ENCODE measurements around the gene KLHDC9.
"Not testable (repeated sequence)": the region's sequence is repeated elsewhere in the genome, so short reads cannot be mapped to it uniquely, and the experiment has no call there.

KLHDC9 gene

GRCh38 chr1:161099090-161099802 is 1.1 kb downstream of the KLHDC9 start:
- no peak for DNase-seq

GRCh38 chr1:161100556-161100955 is 2.4 kb downstream of the KLHDC9 start:
- DNase-seq, result no peak

- no peak for DNase-seq
These were observed 8.3 kb downstream of the KLHDC9 start for GRCh38 chr1:161106431-161106830.

- DNase-seq, result no peak
These were observed 13.0 kb downstream of the KLHDC9 start for GRCh38 chr1:161111117-161111516.

GRCh38 chr1:161111527-161111926 is 13.4 kb downstream of the KLHDC9 start:
- DNase-seq, result no peak

GRCh38 chr1:161113915-161114314 is 15.8 kb downstream of the KLHDC9 start:
- DNase-seq, result no peak

- DNase-seq, result no peak
These were observed 16.4 kb downstream of the KLHDC9 start for GRCh38 chr1:161114556-161114955.

GRCh38 chr1:161115132-161115711 is 17.1 kb downstream of the KLHDC9 start:
- DNase-seq, result no peak

GRCh38 chr1:161115961-161116360 is 17.8 kb downstream of the KLHDC9 start:
- not testable (repeated sequence) for DNase-seq

- peak; percentile 88 for DNase-seq
These were observed 19.8 kb downstream of the KLHDC9 start, which contains the start of the genes NIT1 and PFDN2 for GRCh38 chr1:161117759-161118581. NIT1 (plus strand) TSS chr1:161118105; CDS start chr1:161118177, 72 bp downstream. PFDN2 (minus strand) TSS chr1:161118037; CDS start chr1:161118026, 11 bp downstream.

- DNase-seq, result no peak
These were observed 21.1 kb downstream of the KLHDC9 start for GRCh38 chr1:161119092-161119903.

GRCh38 chr1:161121042-161121650 is 23.0 kb downstream of the KLHDC9 start:
- DNase-seq, result no peak

- no peak for DNase-seq
These were observed 23.7 kb downstream of the KLHDC9 start for GRCh38 chr1:161121834-161122233.

- DNase-seq, result no peak
These were observed 24.8 kb downstream of the KLHDC9 start for GRCh38 chr1:161122967-161123366.

- DNase-seq, result no peak
These were observed 29.5 kb downstream of the KLHDC9 start for GRCh38 chr1:161127649-161128048.

- DNase-seq, result no peak
These were observed 30.6 kb downstream of the KLHDC9 start for GRCh38 chr1:161128591-161129420.

- no peak for DNase-seq
These were observed 32.1 kb downstream of the KLHDC9 start for GRCh38 chr1:161130266-161130665.

GRCh38 chr1:161131523-161132409 is 33.6 kb downstream of the KLHDC9 start:
- no peak for DNase-seq

GRCh38 chr1:161132410-161133219 is 34.5 kb downstream of the KLHDC9 start, which contains the start of gene DEDD:
DEDD (minus strand) TSS chr1:161132667; CDS start chr1:161124462, 8,205 bp downstream.
- peak; percentile 99 for DNase-seq

Data from NCI-H526 treated with DMSO at 0.1 percent for 48 hours (cell line).